ENCODE measurements around the gene AMH.

DNA sequence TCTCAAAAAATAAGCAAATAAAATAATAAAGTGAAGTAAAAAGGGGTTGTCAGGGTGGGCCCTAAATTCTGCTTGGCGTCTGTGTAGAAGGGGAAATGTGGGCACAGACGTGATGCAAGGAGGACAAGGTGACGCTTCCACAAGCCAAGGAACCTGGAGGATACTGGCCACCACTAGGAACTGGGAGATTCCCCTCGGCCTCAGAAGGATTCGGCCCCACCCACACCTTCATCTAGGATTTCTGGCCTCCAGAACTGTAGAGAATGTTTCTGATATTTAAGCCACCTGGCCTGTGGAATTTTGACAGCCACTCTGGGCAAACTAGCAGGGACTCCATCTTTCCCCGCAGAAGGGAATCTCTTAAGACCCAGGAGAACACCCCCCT lies 14.1 kb upstream of the AMH start:
- TF ChIP-seq, protein P1, sequence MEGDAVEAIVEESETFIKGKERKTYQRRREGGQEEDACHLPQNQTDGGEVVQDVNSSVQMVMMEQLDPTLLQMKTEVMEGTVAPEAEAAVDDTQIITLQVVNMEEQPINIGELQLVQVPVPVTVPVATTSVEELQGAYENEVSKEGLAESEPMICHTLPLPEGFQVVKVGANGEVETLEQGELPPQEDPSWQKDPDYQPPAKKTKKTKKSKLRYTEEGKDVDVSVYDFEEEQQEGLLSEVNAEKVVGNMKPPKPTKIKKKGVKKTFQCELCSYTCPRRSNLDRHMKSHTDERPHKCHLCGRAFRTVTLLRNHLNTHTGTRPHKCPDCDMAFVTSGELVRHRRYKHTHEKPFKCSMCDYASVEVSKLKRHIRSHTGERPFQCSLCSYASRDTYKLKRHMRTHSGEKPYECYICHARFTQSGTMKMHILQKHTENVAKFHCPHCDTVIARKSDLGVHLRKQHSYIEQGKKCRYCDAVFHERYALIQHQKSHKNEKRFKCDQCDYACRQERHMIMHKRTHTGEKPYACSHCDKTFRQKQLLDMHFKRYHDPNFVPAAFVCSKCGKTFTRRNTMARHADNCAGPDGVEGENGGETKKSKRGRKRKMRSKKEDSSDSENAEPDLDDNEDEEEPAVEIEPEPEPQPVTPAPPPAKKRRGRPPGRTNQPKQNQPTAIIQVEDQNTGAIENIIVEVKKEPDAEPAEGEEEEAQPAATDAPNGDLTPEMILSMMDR (conservative IDR thresholded peaks at IDR 0.05 in 1 of 2, IDR thresholded peaks at IDR 0.05 in 1 of 2; ENCODE audit: low read depth in 1 of 2, low read length in 2 of 2), result no peak
- TF ChIP-seq EZH2 (IDR thresholded peaks at IDR 0.05; ENCODE audit: low read length, missing control alignments), result no peak

All from fibroblast of lung (primary cell).